Stimulated activated CD4-positive, alpha-beta T cell treated with anti-CD3 and anti-CD28 coated beads, Interleukin-4, amount 100 ng/mL, for 4 hours (primary cell): ENCODE measurements around the gene LENG1.

Experiments
- DNase-seq, 2 experiments: peaks; one replicate each; pipeline ENCODE4 v3.0.0-alpha.2; 2020

LENG1 gene

GRCh38 chr19:54137699-54138488 lies 21.6 kb downstream of the LENG1 start, which contains the start of gene CNOT3:
CNOT3 (plus strand) TSS chr19:54137762; CDS start chr19:54142979, 5,217 bp downstream.
- DNase-seq = peak; percentile 11 to 33

- peak; percentile 95 to 100 for DNase-seq
Observed at GRCh38 chr19:54136864-54137698, 22.4 kb downstream of the LENG1 start.

GRCh38 chr19:54136086-54136863 lies 23.2 kb downstream of the LENG1 start:
- DNase-seq = no peak

- no peak for DNase-seq
Observed at GRCh38 chr19:54133957-54134590, 25.4 kb downstream of the LENG1 start.

GRCh38 chr19:54133312-54133956 lies 26.1 kb downstream of the LENG1 start:
- no peak for DNase-seq

- DNase-seq = no peak
Observed at GRCh38 chr19:54129617-54129996, 29.9 kb downstream of the LENG1 start.

- DNase-seq = no peak
Observed at GRCh38 chr19:54128796-54129616, 30.5 kb downstream of the LENG1 start.

GRCh38 chr19:54128441-54128725 lies 31.1 kb downstream of the LENG1 start:
- no peak for DNase-seq

- DNase-seq = no peak
Observed at GRCh38 chr19:54127688-54128440, 31.7 kb downstream of the LENG1 start.

- no peak for DNase-seq
Observed at GRCh38 chr19:54125713-54126112, 33.8 kb downstream of the LENG1 start.

GRCh38 chr19:54124393-54124792 lies 35.1 kb downstream of the LENG1 start:
- DNase-seq = no peak

- no peak for DNase-seq
Observed at GRCh38 chr19:54123682-54124081, 35.8 kb downstream of the LENG1 start.

GRCh38 chr19:54121259-54121658 lies 38.3 kb downstream of the LENG1 start:
- DNase-seq = no peak

- DNase-seq = peak; percentile 92 to 96
Observed at GRCh38 chr19:54115109-54116063, 44.1 kb downstream of the LENG1 start, which contains the start of the genes PRPF31 and TFPT. PRPF31 (plus strand) TSS chr19:54115754; CDS start chr19:54118279, 2,525 bp downstream. TFPT (minus strand) TSS chr19:54115657; CDS start chr19:54115269, 388 bp downstream.

GRCh38 chr19:54114340-54115108 lies 45.0 kb downstream of the LENG1 start:
- DNase-seq = peak in 1 of 2 experiments; percentile 9

- no peak for DNase-seq
Observed at GRCh38 chr19:54109651-54110050, 49.9 kb downstream of the LENG1 start.

GRCh38 chr19:54108496-54108895 lies 51.0 kb downstream of the LENG1 start:
- no peak for DNase-seq

GRCh38 chr19:54107876-54108490 lies 51.5 kb downstream of the LENG1 start:
- DNase-seq = no peak
